ENCODE data around the gene TREH. TPM values are rescaled to one million over a fixed set of nuclear protein-coding genes. Genes with fewer than 3 reads are reported as not detected.

TREH gene
- total RNA-seq, 1 donor from 2014 or later: not detected

DNA sequence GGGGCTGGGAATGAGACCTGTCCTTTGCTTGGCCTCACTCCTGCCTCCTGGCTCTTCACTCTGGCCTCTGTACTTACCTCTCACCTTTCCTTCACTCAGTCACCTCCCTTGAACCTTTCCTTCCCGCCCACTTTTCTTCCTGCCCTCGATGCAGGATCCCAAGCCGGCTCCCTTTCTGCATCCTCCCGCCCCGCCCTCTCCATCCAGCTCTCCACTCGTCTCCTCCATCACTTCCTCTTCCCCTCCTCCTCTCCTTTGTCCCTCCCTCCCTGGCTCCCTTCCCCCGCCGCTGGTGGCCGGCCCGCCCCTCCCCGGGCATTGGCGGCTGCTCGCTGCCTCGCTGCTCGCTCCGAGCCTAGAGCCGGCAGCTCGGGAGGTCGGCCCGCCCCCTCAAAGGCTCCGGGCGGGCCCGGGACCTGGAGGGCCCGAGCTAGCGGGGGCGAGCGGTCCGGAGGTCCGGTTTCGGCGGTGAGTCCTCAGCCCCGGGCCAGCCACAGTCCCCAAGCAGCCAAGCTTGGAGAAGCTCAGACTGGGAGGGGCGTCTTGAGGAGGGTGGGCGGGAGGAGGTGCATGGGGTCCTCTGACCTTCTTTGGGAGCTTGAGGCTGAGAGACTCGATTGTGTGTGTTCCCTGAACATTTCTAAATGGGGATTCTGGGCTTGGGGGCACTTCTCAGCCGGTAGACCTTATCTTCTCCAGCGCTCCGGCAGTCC is 58.2 kb downstream of the TREH start:
- H3K27ac Mint-ChIP-seq: no peak overlapping the region
- peak overlapping the region; percentile 58 for H3K4me3 Mint-ChIP-seq
- ChIA-PET CTCF (no interaction called here), POLR2A (no interaction called here)
- H3K9me3 Mint-ChIP-seq: no peaks in the 10 kb centered on the region
- H3K4me1 Mint-ChIP-seq: peaks cover 9% of the 10 kb centered on the region
- peaks cover 18% of the 10 kb centered on the region for H3K27me3 Mint-ChIP-seq
- DNase-seq (no peak), ATAC-seq (ENCODE audit: low read depth) (peak; percentile 25)
- intact Hi-C loops (cut with micrococcal nuclease): no loop called here
- no peaks in the 10 kb centered on the region for H3K36me3 Mint-ChIP-seq (ENCODE audit: low read depth)
- TF ChIP-seq, protein P1, sequence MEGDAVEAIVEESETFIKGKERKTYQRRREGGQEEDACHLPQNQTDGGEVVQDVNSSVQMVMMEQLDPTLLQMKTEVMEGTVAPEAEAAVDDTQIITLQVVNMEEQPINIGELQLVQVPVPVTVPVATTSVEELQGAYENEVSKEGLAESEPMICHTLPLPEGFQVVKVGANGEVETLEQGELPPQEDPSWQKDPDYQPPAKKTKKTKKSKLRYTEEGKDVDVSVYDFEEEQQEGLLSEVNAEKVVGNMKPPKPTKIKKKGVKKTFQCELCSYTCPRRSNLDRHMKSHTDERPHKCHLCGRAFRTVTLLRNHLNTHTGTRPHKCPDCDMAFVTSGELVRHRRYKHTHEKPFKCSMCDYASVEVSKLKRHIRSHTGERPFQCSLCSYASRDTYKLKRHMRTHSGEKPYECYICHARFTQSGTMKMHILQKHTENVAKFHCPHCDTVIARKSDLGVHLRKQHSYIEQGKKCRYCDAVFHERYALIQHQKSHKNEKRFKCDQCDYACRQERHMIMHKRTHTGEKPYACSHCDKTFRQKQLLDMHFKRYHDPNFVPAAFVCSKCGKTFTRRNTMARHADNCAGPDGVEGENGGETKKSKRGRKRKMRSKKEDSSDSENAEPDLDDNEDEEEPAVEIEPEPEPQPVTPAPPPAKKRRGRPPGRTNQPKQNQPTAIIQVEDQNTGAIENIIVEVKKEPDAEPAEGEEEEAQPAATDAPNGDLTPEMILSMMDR (IDR thresholded peaks at IDR 0.05): no peak

DNA sequence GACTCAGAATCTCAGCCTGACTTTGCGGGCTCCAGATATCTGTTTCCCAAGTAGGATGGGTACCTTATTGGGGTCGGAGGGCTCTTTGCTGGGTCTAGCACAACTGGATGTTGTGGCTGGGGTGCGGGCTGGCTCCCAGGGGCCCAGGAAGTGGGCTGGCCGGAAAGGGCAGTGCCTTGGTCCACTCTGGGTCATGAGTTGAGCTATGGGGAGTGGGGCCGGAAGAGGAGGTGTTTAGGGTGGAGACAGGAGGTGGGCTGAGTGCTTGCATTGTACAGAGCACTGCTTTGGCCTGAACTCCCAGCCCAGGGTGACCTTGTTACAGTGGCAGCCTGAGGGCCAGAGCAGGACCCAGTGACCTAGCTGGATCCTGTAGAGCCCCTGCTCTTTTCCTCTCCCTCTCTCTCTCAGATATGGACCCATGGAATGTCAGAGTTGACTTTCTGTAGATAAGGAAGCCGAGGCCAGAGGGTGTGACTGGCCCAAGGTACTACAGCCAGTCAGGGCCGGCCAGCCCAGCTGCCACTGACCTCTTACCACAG is 58.9 kb downstream of the TREH start:
- DNase-seq: no peak
- Mint-ChIP-seq H3K27ac (no peak overlapping the region), H3K36me3 (ENCODE audit: low read depth) (no peaks in the 10 kb centered on the region), H3K27me3 (peaks cover 18% of the 10 kb centered on the region), H3K4me1 (peaks cover 9% of the 10 kb centered on the region), H3K9me3 (no peaks in the 10 kb centered on the region), H3K4me3 (no peak overlapping the region)
- intact Hi-C loops (cut with micrococcal nuclease): no loop called here
- TF ChIP-seq, protein P1 (IDR thresholded peaks at IDR 0.05): no peak
- ChIA-PET POLR2A (no interaction called here), CTCF (no interaction called here)
- ATAC-seq (ENCODE audit: low read depth): no peak

DNA sequence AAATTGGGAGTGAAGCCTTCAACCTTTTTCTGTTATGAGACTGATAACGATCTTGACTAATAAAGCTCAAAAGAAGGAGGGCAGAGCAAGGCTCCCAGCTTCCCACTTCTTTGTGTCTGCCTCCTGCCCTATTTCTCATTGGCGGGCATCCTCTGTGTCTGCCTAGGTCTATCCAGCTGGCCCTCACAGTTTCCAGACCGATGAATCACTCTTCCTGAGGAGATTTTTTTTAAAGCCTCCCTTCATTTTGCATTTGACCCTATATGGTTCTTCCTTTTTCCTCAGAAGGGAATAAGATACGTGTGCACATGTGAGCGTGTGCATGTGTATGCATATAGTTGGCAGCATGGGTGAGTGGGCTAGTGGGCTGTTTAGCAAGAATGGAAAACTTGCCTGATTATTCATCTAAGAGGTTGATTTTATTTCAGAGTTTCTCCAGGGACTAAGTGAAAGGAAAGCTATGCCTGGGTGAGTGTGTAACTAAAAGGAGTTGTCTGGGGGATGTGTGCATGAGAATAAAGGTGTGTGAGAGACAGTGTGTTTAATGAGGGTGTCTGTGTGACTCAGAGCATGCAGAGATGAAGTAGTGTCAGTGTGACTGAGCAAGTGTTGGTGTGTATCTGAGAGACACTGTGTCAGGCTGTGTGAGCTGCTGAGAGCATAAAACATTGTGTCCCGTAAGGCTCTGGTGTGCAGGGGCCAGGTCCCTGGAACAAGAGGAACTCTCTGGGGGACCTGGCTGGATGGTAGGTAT is 59.8 kb downstream of the TREH start:
- peaks cover 9% of the 10 kb centered on the region for H3K4me1 Mint-ChIP-seq
- ChIA-PET POLR2A (no interaction called here), CTCF (no interaction called here)
- no peaks in the 10 kb centered on the region for H3K9me3 Mint-ChIP-seq
- no peak overlapping the region for H3K4me3 Mint-ChIP-seq
- no peak overlapping the region for H3K27ac Mint-ChIP-seq
- H3K36me3 Mint-ChIP-seq (ENCODE audit: low read depth): no peaks in the 10 kb centered on the region
- intact Hi-C loops (cut with micrococcal nuclease): no loop called here
- DNase-seq (no peak), ATAC-seq (ENCODE audit: low read depth) (no peak)
- peaks cover 23% of the 10 kb centered on the region for H3K27me3 Mint-ChIP-seq
- TF ChIP-seq, protein P1 (IDR thresholded peaks at IDR 0.05): no peak

DNA sequence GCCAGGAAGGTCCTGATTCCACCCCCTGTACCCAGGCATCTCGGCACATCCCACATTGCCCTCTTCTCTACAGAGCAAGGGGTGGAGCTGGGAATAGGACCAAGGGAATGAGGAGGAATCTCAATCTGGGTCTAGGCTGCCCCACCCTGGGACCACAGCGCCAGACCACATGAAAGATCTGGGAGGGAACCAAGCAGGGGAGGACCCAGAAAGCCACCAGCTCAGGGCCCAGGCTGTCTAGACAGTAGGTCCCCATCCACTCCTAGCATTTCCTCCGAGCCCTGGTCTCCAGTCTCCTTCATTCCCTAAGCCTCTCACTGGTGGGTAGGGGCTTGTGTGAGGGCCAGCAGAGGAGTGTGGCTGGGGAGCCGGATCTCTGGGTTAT is 60.5 kb downstream of the TREH start:
- no peaks in the 10 kb centered on the region for H3K36me3 Mint-ChIP-seq (ENCODE audit: low read depth)
- no peak overlapping the region for H3K27ac Mint-ChIP-seq
- no peak for DNase-seq
- ChIA-PET CTCF (no interaction called here), POLR2A (no interaction called here)
- TF ChIP-seq, protein P1 (IDR thresholded peaks at IDR 0.05): no peak
- H3K27me3 Mint-ChIP-seq: peaks cover 28% of the 10 kb centered on the region
- intact Hi-C loops (cut with micrococcal nuclease): no loop called here
- H3K4me1 Mint-ChIP-seq: peaks cover 9% of the 10 kb centered on the region
- no peak overlapping the region for H3K4me3 Mint-ChIP-seq
- no peak for ATAC-seq (ENCODE audit: low read depth)
- no peaks in the 10 kb centered on the region for H3K9me3 Mint-ChIP-seq

Data from activated B cell treated with CpG ODN at 0.5 μM for 24 hours (primary cell).